Thymus (tissue), 11 donors: Measurements from ENCODE around the gene CROCC2. TPM values are rescaled to one million over a fixed set of nuclear protein-coding genes. Genes with fewer than 3 reads are reported as not detected.

Experiments used
- DNase-seq, 9 donors: peaks; one replicate each; pipeline ENCODE4 v3.0.0-alpha.2; 2013; ENCODE audit warnings: low spot score in 9 of 9, low read depth in 6 of 9, missing footprints in 1 of 9
- H3K27ac ChIP-seq, 2 donors: one replicate each; pipeline ENCODE4 v1.5.1; 2013; ENCODE audit warnings: control low read depth in 1 of 2, low read depth in 1 of 2, low read length in 1 of 2, mild to moderate bottlenecking in 1 of 2, moderate library complexity in 1 of 2
- H3K27me3 ChIP-seq, 2 donors: one replicate each; pipeline ENCODE4 v1.5.1; 2013; ENCODE audit warnings: low read length in 1 of 2; ENCODE audit not compliant: control insufficient read depth in 2 of 2, insufficient read depth in 1 of 2
- H3K36me3 ChIP-seq, 2 donors: one replicate each; pipeline ENCODE4 v1.5.1; 2013; ENCODE audit warnings: low read length in 1 of 2, mild to moderate bottlenecking in 1 of 2, moderate library complexity in 1 of 2; ENCODE audit not compliant: control insufficient read depth in 2 of 2, insufficient read depth in 2 of 2
- H3K4me1 ChIP-seq, 2 donors: one replicate each; pipeline ENCODE4 v1.5.1; 2013; ENCODE audit warnings: low read length in 2 of 2; ENCODE audit not compliant: control insufficient read depth in 2 of 2, insufficient read depth in 2 of 2
- H3K4me3 ChIP-seq, 2 donors: one replicate each; pipeline ENCODE4 v1.5.1; 2013; ENCODE audit warnings: low read length in 2 of 2, control low read depth in 1 of 2, mild to moderate bottlenecking in 1 of 2
- H3K9me3 ChIP-seq, 2 donors: one replicate each; pipeline ENCODE4 v1.5.1; 2013; ENCODE audit warnings: low read length in 1 of 2, mild to moderate bottlenecking in 1 of 2; ENCODE audit not compliant: control insufficient read depth in 2 of 2, insufficient read depth in 1 of 2
- WGBS: extraction: QIAGEN DNeasy Blood & Tissue Kit; methylation state at CpG from one replicate; pipeline ENCODE4 v1.1.7; 2013; 5-methylcytosine and 5-hydroxymethylcytosine counted together
- polyA plus RNA-seq: library from polyadenylated mRNA; stranded (reverse); fragments of 200-250 nt; gene quantifications from one replicate; pipeline ENCODE4 v1.2.3, GENCODE V29; 2013
- total RNA-seq: library from RNA; stranded (reverse); fragments of 120-200 nt; gene quantifications from one replicate; pipeline ENCODE4 v1.2.4, GENCODE V29; 2013
- donor health status: healthy.

Gene CROCC2
- total and polyA plus RNA-seq, 2 donors = 0.02 TPM; not detected in 1

- Histone ChIP-seq H3K27ac (no peak overlapping the region), H3K36me3 (no peaks in the 10 kb centered on the region), H3K27me3 (peaks cover 33 to 82% of the 10 kb centered on the region in 2 donors), H3K4me1 (peaks cover 3 to 8% of the 10 kb centered on the region in 2 donors), H3K9me3 (peaks cover 0 to 14% of the 10 kb centered on the region in 2 donors), H3K4me3 (peak overlapping the region in 1 of 2 donors; percentile 42)
- DNase-seq = no peak
- 2% methylated on average over 51 of the region's 51 CpGs for WGBS
Observed at GRCh38 chr2:240998706-240998994, 92.5 kb downstream of the CROCC2 start.

- 15% methylated on average over 71 of the region's 71 CpGs for WGBS
Observed at GRCh38 chr2:240998995-240999791, 93.1 kb downstream of the CROCC2 start.

GRCh38 chr2:240999873-241000541 lies 93.9 kb downstream of the CROCC2 start:
- Histone ChIP-seq H3K27me3 (peaks cover 33 to 71% of the 10 kb centered on the region in 2 donors), H3K36me3 (no peaks in the 10 kb centered on the region), H3K4me3 (no peak overlapping the region), H3K9me3 (peaks cover 3 to 25% of the 10 kb centered on the region in 2 donors), H3K4me1 (peaks cover 3 to 8% of the 10 kb centered on the region in 2 donors), H3K27ac (no peak overlapping the region)
- WGBS = 65% methylated on average over 19 of the region's 19 CpGs
- DNase-seq = no peak

More at GRCh38 chr2:240998995-240999791, 93.1 kb downstream of the CROCC2 start:
- Histone ChIP-seq H3K27me3 (peaks cover 33 to 77% of the 10 kb centered on the region in 2 donors), H3K4me3 (peak overlapping the region in 1 of 2 donors; percentile 42), H3K27ac (no peak overlapping the region), H3K36me3 (no peaks in the 10 kb centered on the region), H3K9me3 (peaks cover 3 to 20% of the 10 kb centered on the region in 2 donors), H3K4me1 (peaks cover 3 to 8% of the 10 kb centered on the region in 2 donors)
- DNase-seq = no peak

GRCh38 chr2:241000831-241001321 lies 94.7 kb downstream of the CROCC2 start:
- Histone ChIP-seq H3K27me3 (peaks cover 33 to 62% of the 10 kb centered on the region in 2 donors), H3K9me3 (peaks cover 3 to 29% of the 10 kb centered on the region in 2 donors), H3K27ac (no peak overlapping the region), H3K36me3 (no peaks in the 10 kb centered on the region), H3K4me1 (peaks cover 3 to 8% of the 10 kb centered on the region in 2 donors), H3K4me3 (no peak overlapping the region)
- 96% methylated on average over 9 of the region's 9 CpGs for WGBS
- no peak for DNase-seq

DNA sequence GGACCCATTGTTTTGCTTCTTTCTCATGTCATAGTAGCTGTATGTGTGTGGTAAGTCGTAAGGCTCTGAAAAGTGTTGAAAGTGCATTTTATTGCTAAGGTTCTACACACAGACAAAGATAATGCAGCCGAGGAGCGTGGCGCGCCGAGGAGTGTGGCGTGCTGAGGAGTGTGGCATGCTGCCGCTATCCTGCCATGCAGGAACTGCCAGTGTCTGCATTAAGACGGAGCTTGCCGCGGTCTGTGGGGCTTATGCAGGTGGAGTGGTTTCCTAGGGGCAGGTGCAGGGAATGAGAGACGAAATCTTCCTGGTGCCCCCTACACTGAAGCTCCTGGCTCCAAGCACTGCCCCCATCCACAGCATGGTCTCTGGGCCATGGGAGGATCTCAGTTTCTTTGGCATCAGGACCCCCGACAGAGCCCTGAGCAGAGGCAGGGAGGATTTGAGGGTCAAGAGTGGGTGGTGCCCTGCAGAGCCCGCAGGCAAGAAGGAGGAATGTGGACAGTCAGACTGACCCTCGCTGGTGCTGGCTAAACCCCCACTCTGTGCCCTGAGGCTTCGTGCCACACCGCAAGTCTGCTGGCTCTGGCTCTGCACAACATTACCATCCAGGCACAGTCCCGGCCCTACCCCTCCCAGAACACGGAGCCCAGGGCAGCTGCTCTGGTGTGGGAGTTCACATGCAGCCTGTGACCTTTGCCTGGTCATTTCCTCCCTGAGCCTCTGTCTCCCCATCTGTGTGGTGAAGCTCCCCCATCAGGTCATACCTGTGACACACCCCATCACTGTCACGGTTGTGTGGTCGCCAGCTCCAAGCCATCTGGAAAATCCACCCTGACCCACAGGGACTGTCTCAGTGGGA lies 95.5 kb downstream of the CROCC2 start:
- DNase-seq = no peak
- peaks cover 3 to 29% of the 10 kb centered on the region in 2 donors for H3K9me3 ChIP-seq
- peaks cover 4 to 8% of the 10 kb centered on the region in 2 donors for H3K4me1 ChIP-seq
- H3K36me3 ChIP-seq = no peaks in the 10 kb centered on the region
- WGBS = 94% methylated on average over 21 of the region's 21 CpGs
- H3K27me3 ChIP-seq = peaks cover 32 to 55% of the 10 kb centered on the region in 2 donors
- H3K27ac ChIP-seq = no peak overlapping the region
- no peak overlapping the region for H3K4me3 ChIP-seq

DNA sequence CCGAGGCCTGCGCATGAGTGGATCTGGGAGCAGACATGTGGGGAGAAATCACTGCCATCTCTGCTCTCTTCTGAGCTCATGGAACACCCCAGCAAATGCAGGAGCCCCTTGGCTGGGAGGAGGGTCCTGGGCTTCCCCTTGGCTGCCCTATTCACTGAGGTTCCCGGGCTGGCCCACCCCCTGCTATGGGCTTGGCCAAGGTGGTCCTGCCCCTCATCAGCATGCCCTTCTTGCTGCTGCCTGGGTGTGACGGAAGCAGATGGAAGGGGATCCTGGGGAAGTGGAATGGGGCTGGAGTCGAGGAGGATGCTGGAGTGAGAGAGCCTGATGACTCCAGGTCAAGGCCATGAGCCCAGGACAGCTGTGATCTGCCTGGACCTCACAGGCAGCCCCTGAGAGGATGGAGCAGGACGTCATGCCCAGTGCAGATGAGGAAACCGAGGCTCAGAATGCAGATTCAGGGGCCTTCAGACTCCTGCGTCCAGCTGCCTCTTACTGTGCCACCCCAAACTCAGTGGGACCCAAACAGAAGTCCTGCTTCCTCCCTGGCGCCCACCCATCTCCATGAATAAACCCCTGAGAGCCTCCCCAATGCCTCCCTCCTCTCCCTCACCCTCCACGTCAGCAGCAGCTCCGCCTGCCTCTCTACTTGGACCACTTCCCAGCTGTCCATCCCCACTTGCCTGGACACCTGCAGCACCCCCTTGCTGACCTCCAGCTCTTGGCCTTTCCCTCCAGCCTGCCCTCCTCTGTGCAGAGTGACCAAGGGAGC lies 96.3 kb downstream of the CROCC2 start:
- Histone ChIP-seq H3K27ac (no peak overlapping the region), H3K9me3 (peaks cover 3 to 29% of the 10 kb centered on the region in 2 donors), H3K36me3 (no peaks in the 10 kb centered on the region), H3K27me3 (peaks cover 28 to 47% of the 10 kb centered on the region in 2 donors), H3K4me1 (peaks cover 6 to 8% of the 10 kb centered on the region in 2 donors), H3K4me3 (no peak overlapping the region)
- DNase-seq = no peak
- 97% methylated on average over 11 of the region's 11 CpGs for WGBS

GRCh38 chr2:241003047-241003360 lies 96.9 kb downstream of the CROCC2 start:
- DNase-seq = no peak
- Histone ChIP-seq H3K9me3 (peaks cover 3 to 29% of the 10 kb centered on the region in 2 donors), H3K4me3 (no peak overlapping the region), H3K27me3 (peaks cover 24 to 42% of the 10 kb centered on the region in 2 donors), H3K36me3 (no peaks in the 10 kb centered on the region), H3K4me1 (peaks cover 5 to 8% of the 10 kb centered on the region in 2 donors), H3K27ac (no peak overlapping the region)
- WGBS = 99% methylated on average over 7 of the region's 7 CpGs

DNA sequence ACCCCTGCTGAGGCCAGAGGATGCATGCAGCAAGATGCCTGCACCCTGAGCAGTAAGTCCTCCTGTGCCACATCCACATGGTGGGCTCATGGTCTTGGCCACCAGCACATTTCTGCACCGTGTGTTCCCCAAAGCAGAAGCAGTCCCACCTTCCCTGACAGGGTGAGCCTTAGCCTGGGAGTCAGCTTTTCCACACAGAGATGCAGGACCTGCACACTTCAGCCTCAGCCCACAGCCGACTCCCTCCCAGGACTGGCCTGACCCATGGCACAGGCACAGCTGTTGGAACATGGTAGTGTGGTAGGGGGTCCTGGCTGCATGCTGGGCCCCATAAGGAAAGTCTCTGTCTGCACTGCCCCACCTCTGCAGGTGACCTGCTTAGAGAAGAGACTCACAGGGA lies 97.2 kb downstream of the CROCC2 start:
- H3K27ac ChIP-seq = no peak overlapping the region
- no peak overlapping the region for H3K4me3 ChIP-seq
- no peaks in the 10 kb centered on the region for H3K36me3 ChIP-seq
- H3K4me1 ChIP-seq = peaks cover 7% of the 10 kb centered on the region in 2 donors
- peaks cover 3 to 29% of the 10 kb centered on the region in 2 donors for H3K9me3 ChIP-seq
- 97% methylated on average over 2 of the region's 2 CpGs for WGBS
- no peak for DNase-seq
- H3K27me3 ChIP-seq = peaks cover 20 to 41% of the 10 kb centered on the region in 2 donors
